ENCODE measurements around the gene C1QTNF4. TPM values are rescaled to one million over a fixed set of nuclear protein-coding genes. Genes with fewer than 3 reads are reported as not detected.

C1QTNF4 gene
- total and polyA plus RNA-seq, 2 of the 13 experiments (the other 11 are each of a cell fraction or from before 2014, with no cell fraction given), result not detected

- TF ChIP-seq, protein P1, sequence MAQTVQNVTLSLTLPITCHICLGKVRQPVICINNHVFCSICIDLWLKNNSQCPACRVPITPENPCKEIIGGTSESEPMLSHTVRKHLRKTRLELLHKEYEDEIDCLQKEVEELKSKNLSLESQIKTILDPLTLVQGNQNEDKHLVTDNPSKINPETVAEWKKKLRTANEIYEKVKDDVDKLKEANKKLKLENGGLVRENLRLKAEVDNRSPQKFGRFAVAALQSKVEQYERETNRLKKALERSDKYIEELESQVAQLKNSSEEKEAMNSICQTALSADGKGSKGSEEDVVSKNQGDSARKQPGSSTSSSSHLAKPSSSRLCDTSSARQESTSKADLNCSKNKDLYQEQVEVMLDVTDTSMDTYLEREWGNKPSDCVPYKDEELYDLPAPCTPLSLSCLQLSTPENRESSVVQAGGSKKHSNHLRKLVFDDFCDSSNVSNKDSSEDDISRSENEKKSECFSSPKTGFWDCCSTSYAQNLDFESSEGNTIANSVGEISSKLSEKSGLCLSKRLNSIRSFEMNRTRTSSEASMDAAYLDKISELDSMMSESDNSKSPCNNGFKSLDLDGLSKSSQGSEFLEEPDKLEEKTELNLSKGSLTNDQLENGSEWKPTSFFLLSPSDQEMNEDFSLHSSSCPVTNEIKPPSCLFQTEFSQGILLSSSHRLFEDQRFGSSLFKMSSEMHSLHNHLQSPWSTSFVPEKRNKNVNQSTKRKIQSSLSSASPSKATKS (CRISPR knock-in tag; IDR thresholded peaks at IDR 0.05), result no peak; the same call in 1 of the 2 replicates
- TF ChIP-seq, protein P2, sequence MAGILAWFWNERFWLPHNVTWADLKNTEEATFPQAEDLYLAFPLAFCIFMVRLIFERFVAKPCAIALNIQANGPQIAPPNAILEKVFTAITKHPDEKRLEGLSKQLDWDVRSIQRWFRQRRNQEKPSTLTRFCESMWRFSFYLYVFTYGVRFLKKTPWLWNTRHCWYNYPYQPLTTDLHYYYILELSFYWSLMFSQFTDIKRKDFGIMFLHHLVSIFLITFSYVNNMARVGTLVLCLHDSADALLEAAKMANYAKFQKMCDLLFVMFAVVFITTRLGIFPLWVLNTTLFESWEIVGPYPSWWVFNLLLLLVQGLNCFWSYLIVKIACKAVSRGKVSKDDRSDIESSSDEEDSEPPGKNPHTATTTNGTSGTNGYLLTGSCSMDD (CRISPR knock-in tag; IDR thresholded peaks at IDR 0.05), result no peak
- TF ChIP-seq GTF2F1 (IDR thresholded peaks at IDR 0.05; ENCODE audit: low read length), result no peak
- no peak for TF ChIP-seq ZNF34 (CRISPR knock-in tag; IDR thresholded peaks at IDR 0.05; ENCODE audit: borderline replicate concordance)
- TF ChIP-seq KAT8 (CRISPR knock-in tag; IDR thresholded peaks at IDR 0.05), result peak; percentile 75; the same call in 1 of the 2 replicates
- no peak for TF ChIP-seq ZNF17 (CRISPR knock-in tag; IDR thresholded peaks at IDR 0.05)
- TF ChIP-seq SMC3 (IDR thresholded peaks at IDR 0.05; ENCODE audit: low read length), result no peak
- TF ChIP-seq GATAD2A (CRISPR knock-in tag; IDR thresholded peaks at IDR 0.05), result no peak
- TF ChIP-seq, protein P3, sequence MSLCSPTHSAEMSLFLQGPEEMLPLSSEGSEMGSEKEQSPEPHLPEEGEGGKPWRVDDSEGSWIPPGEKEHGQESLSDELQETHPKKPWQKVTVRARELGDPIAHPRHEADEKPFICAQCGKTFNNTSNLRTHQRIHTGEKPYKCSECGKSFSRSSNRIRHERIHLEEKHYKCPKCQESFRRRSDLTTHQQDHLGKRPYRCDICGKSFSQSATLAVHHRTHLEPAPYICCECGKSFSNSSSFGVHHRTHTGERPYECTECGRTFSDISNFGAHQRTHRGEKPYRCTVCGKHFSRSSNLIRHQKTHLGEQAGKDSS (CRISPR knock-in tag; IDR thresholded peaks at IDR 0.05; ENCODE audit: borderline replicate concordance, low read depth), result no peak
- TF ChIP-seq TEAD2 (CRISPR knock-in tag; IDR thresholded peaks at IDR 0.05), result 0 out of 2 replicates have a peak, but pooled peaks have one; percentile 18
- no peak for TF ChIP-seq TBL1XR1 (IDR thresholded peaks at IDR 0.05; ENCODE audit: borderline replicate concordance, low read length, partially characterized antibody)
- TF ChIP-seq RARG (CRISPR knock-in tag; IDR thresholded peaks at IDR 0.05; ENCODE audit: low read depth), result no peak
- TF ChIP-seq, protein P4, sequence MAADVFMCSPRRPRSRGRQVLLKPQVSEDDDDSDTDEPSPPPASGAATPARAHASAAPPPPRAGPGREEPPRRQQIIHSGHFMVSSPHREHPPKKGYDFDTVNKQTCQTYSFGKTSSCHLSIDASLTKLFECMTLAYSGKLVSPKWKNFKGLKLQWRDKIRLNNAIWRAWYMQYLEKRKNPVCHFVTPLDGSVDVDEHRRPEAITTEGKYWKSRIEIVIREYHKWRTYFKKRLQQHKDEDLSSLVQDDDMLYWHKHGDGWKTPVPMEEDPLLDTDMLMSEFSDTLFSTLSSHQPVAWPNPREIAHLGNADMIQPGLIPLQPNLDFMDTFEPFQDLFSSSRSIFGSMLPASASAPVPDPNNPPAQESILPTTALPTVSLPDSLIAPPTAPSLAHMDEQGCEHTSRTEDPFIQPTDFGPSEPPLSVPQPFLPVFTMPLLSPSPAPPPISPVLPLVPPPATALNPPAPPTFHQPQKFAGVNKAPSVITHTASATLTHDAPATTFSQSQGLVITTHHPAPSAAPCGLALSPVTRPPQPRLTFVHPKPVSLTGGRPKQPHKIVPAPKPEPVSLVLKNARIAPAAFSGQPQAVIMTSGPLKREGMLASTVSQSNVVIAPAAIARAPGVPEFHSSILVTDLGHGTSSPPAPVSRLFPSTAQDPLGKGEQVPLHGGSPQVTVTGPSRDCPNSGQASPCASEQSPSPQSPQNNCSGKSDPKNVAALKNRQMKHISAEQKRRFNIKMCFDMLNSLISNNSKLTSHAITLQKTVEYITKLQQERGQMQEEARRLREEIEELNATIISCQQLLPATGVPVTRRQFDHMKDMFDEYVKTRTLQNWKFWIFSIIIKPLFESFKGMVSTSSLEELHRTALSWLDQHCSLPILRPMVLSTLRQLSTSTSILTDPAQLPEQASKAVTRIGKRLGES (CRISPR knock-in tag; IDR thresholded peaks at IDR 0.05; ENCODE audit: borderline replicate concordance), result no peak
- TF ChIP-seq ZNF646 (CRISPR knock-in tag; IDR thresholded peaks at IDR 0.05), result no peak
Observed at GRCh38 chr11:47565340-47566148, 28.7 kb downstream of the C1QTNF4 start, which contains the start of gene PTPMT1 (continued).
